D341Med (cell line): Measurements from ENCODE around the gene HOMER2.
"Not testable (repeated sequence)": the region's sequence is repeated elsewhere in the genome, so short reads cannot be mapped to it uniquely, and the experiment has no call there.

ENCODE experiments used
- DNase-seq: peaks from one replicate; pipeline ENCODE4 v3.0.0; 2012; ENCODE audit warnings: low spot score

Gene HOMER2

GRCh38 chr15:82894971-82895520 lies 57.5 kb downstream of the HOMER2 start:
- peak; percentile 81 for DNase-seq

GRCh38 chr15:82893473-82893872 lies 59.0 kb downstream of the HOMER2 start:
- not testable (repeated sequence) for DNase-seq

- DNase-seq = no peak
Measured at GRCh38 chr15:82892573-82892972, 59.9 kb downstream of the HOMER2 start.

- DNase-seq = no peak
Measured at GRCh38 chr15:82890995-82891390, 61.5 kb downstream of the HOMER2 start.

- DNase-seq = no peak
Measured at GRCh38 chr15:82890338-82890994, 62.1 kb downstream of the HOMER2 start.

GRCh38 chr15:82882273-82882928 lies 70.1 kb downstream of the HOMER2 start:
- no peak for DNase-seq

- no peak for DNase-seq
Measured at GRCh38 chr15:82881747-82882146, 70.8 kb downstream of the HOMER2 start.

- DNase-seq = no peak
Measured at GRCh38 chr15:82880704-82881103, 71.8 kb downstream of the HOMER2 start.

- DNase-seq = no peak
Measured at GRCh38 chr15:82878325-82878724, 74.2 kb downstream of the HOMER2 start.

GRCh38 chr15:82877825-82878224 lies 74.7 kb downstream of the HOMER2 start:
- DNase-seq = no peak

GRCh38 chr15:82875411-82876003 lies 77.0 kb downstream of the HOMER2 start:
- DNase-seq = no peak

- no peak for DNase-seq
Measured at GRCh38 chr15:82874961-82875360, 77.6 kb downstream of the HOMER2 start.

- DNase-seq = no peak
Measured at GRCh38 chr15:82874267-82874666, 78.3 kb downstream of the HOMER2 start.

- DNase-seq = no peak
Measured at GRCh38 chr15:82873000-82873680, 79.4 kb downstream of the HOMER2 start.

GRCh38 chr15:82871832-82872484 lies 80.6 kb downstream of the HOMER2 start:
- no peak for DNase-seq

- DNase-seq = no peak
Measured at GRCh38 chr15:82871358-82871757, 81.2 kb downstream of the HOMER2 start.

- DNase-seq = no peak
Measured at GRCh38 chr15:82870727-82871320, 81.7 kb downstream of the HOMER2 start.

GRCh38 chr15:82865981-82866380 lies 86.5 kb downstream of the HOMER2 start:
- DNase-seq = not testable (repeated sequence)

GRCh38 chr15:82865581-82865980 lies 86.9 kb downstream of the HOMER2 start:
- DNase-seq = not testable (repeated sequence)

- DNase-seq = no peak
Measured at GRCh38 chr15:82864967-82865366, 87.6 kb downstream of the HOMER2 start.

- no peak for DNase-seq
Measured at GRCh38 chr15:82862886-82863285, 89.6 kb downstream of the HOMER2 start.

GRCh38 chr15:82858932-82859331 lies 93.6 kb downstream of the HOMER2 start:
- DNase-seq = no peak
